ENCODE data around the gene ARID1B. TPM values are rescaled to one million over a fixed set of nuclear protein-coding genes. Genes with fewer than 3 reads are reported as not detected.

ARID1B gene
- total RNA-seq: 10 to 100 TPM; 66.7 to 67.3 TPM

DNA sequence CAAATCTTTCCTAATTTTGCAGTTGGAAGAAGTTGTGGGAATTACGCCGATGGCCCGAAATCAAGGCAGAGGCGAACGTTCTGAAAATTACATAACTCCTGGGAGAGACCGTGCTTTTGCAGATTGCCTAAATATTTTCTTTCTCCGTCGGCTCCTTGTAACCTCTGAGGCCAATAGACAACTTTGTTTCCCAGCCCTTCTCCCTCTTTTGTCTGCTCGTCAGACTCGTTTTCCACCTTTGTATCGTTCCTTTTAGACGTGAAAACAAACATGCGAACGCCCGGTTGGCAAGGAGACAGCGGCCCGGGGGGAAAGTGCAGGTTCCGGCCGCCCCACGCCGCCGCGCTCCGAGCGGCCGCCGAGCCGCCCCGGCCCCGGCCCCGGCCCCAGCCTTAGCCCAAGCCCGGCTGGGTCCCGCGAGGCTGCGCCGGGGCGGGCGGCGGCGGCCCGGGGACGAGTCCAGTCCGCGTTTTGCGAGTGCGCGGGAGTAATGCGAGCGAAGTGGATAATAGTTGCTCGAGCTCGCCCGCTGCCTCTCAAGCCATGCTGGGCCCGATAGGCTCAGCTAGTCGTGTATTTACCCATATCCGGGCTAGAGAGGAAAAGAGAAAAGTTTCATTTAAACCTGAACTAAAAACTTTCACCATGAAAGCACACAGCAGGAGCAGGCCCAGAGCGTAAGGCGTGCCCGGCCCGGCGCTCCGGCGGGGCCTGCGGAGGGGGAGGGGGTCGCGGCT, at the start of gene ARID1B:
ARID1B (plus strand) TSS at position 539 of the 737 bp plus-strand sequence. CDS start 303 bp downstream, outside the sequence.
- peak; percentile 30 for ATAC-seq (replicated peaks)
- H3K27me3 Mint-ChIP-seq: no peaks in the 10 kb centered on the region
- no peaks in the 10 kb centered on the region for H3K9me3 Mint-ChIP-seq
- peak within 1 kb of the TSS; percentile 92 for H3K4me3 Mint-ChIP-seq
- H3K4me1 Mint-ChIP-seq: peaks cover 6% of the 10 kb centered on the region
- H3K36me3 Mint-ChIP-seq (ENCODE audit: low read depth): peaks cover 30% of the 10 kb centered on the region
- H3K27ac Mint-ChIP-seq: peak within 1 kb of the TSS; percentile 94

DNA sequence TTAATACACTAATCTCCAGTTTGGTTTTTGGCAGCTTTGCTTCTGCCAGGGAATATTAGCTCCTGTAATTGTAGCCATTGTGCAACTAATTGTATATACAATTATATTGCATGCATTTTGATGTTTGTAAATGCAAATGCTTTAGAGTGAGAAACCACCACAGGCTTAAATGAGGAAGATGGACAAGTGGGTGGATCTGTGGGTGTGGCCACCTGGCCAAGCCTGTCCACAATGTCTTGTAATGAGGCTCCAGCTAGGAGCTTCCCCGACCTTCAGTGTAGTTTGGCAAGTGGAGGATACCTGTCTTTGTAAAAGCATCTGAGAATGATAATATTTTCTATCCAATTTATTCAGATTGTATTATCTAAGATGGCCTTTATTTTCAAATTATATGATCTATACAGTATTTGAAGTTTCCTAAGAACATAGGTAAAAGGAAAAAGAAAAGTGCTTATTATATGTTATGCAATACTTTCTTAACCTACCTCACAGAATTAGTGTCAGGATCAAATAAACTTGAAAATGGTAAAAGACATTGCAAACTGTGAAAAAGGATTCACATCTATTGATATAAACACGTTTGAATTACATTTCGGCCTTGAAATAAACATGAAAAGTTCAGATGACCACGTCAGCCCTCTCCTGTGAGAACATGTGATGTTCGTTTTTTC, 49.3 kb upstream of the ARID1B start:
- Mint-ChIP-seq H3K4me3 (no peak overlapping the region), H3K4me1 (no peaks in the 10 kb centered on the region), H3K9me3 (no peaks in the 10 kb centered on the region), H3K36me3 (ENCODE audit: low read depth) (no peaks in the 10 kb centered on the region), H3K27me3 (no peaks in the 10 kb centered on the region), H3K27ac (no peak overlapping the region)
- no peak for ATAC-seq (replicated peaks)

DNA sequence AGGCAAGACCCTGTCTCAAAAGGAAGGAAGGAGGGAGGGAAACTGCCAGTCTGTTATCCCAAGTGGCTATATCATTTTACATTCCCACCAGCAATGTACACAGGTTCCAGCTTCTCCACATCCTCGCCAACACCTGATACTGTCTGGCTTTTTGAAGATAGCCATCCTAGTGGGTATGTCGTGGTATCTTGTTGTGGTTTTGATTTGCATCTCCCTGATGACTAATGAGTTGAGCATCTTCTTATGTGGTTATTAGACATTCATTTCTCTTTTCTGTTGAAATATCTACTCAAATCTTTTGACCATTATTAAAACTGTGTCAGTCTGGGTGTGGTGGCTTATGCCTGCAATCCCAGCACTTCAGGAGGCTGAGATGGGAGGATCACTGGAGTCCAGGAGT, 47.9 kb upstream of the ARID1B start:
- Mint-ChIP-seq H3K36me3 (ENCODE audit: low read depth) (no peaks in the 10 kb centered on the region), H3K9me3 (no peaks in the 10 kb centered on the region), H3K4me3 (no peak overlapping the region), H3K27me3 (no peaks in the 10 kb centered on the region), H3K27ac (no peak overlapping the region), H3K4me1 (no peaks in the 10 kb centered on the region)
- peak; percentile 48 for ATAC-seq (replicated peaks)

DNA sequence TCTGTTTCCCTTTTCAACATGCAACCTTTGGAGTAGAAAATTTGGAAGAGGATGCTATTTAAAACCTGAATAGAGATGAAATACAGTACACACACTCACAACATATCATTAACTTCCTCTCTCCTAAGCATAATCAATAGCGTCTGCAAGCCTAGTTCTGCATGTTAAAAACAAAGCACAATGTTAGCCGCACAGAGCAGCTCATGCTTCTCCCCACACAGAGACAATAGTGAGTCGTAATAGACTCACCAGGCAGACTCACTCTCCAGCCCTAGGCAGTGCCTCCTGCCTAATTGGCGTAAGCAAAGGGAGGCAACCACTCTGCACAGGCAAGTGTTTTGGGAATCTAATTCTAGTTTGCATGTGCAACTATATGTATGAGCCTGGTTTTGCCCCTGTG, 45.8 kb upstream of the ARID1B start:
- Mint-ChIP-seq H3K27me3 (no peaks in the 10 kb centered on the region), H3K36me3 (ENCODE audit: low read depth) (no peaks in the 10 kb centered on the region), H3K4me1 (no peaks in the 10 kb centered on the region), H3K27ac (no peak overlapping the region), H3K9me3 (no peaks in the 10 kb centered on the region), H3K4me3 (no peak overlapping the region)
- peak; percentile 78 for ATAC-seq (replicated peaks)

DNA sequence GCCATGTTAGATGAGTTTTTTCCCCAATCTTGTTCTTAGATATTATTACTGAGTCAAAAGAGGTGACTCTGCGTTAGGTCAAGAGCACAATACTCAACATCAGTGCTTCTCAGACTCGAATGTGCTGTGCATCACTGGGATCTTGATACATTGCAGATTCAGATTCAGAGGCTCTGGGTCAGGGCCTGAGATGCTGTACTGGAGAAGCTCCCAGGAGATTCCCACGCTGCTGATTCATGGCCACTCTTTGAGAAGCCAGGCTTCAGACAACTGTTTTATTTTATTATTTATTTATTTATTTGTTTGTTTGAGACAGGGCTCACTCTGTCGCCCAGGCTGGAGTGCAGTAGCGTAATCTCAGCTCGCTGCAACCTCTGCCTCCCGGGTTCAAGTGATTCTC, 41.4 kb upstream of the ARID1B start:
- no peak overlapping the region for H3K27ac Mint-ChIP-seq
- H3K9me3 Mint-ChIP-seq: peaks cover 5% of the 10 kb centered on the region
- H3K4me1 Mint-ChIP-seq: no peaks in the 10 kb centered on the region
- ATAC-seq (replicated peaks): no peak
- H3K27me3 Mint-ChIP-seq: no peaks in the 10 kb centered on the region
- no peak overlapping the region for H3K4me3 Mint-ChIP-seq
- no peaks in the 10 kb centered on the region for H3K36me3 Mint-ChIP-seq (ENCODE audit: low read depth)

DNA sequence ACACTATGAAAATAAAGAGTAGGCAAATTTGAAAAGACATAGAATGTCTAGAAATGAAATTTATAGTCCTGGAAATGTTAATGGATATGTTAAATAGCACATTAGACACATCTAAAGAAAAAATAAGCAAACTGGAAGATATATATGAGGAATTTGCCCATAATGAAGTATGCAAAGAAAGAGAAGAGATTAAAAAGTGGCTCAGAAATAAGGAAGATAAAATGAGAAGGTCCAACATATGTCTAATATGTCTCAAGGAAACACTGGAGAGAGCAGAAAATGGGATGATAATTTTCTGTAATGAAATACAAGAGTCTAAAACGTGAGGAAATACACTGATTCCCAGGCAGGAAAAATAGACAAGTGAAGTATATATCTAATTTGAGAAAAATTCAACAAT, 36.6 kb upstream of the ARID1B start:
- H3K4me3 Mint-ChIP-seq: no peak overlapping the region
- no peaks in the 10 kb centered on the region for H3K27me3 Mint-ChIP-seq
- no peak overlapping the region for H3K27ac Mint-ChIP-seq
- no peak for ATAC-seq (replicated peaks)
- H3K9me3 Mint-ChIP-seq: peaks cover 5% of the 10 kb centered on the region
- no peaks in the 10 kb centered on the region for H3K4me1 Mint-ChIP-seq
- H3K36me3 Mint-ChIP-seq (ENCODE audit: low read depth): no peaks in the 10 kb centered on the region

DNA sequence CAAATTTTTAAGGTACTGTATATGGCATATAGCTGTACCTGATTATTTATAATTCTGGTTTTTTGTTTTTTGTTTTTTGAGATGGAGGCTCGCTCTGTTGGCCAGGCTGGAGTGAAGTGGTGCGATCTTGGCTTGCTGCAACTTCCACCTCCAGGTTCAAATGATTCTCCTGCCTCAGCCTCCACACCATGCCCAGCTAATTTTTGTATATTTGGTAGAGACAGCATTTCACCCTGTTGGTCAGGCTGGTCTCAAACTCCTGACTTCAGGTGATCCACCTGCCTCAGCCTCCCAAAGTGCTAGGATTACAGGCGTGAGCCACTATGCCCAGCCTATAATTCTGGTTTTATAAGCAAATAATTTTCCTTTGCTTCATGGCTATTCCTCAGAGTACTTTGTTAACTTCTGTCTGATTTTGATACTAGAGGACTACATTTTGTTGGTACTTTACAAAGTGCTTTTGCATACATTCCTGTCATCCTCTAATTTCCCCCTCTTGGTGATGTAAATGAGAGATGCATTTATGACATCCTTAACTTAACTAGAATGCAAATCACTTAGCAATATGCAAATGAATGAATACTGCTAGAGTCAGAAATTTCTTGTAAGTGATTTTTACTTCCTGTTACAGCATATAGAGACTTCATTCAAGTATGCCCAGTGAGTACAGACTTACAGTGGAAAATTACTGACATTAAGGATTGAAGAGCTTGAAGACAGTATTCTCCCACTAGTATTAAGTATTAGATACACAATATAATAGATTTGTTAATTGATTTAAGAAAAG, 35.7 kb upstream of the ARID1B start:
- H3K9me3 Mint-ChIP-seq: peaks cover 5% of the 10 kb centered on the region
- no peak overlapping the region for H3K4me3 Mint-ChIP-seq
- no peaks in the 10 kb centered on the region for H3K27me3 Mint-ChIP-seq
- ATAC-seq (replicated peaks): peak; percentile 93
- H3K36me3 Mint-ChIP-seq (ENCODE audit: low read depth): no peaks in the 10 kb centered on the region
- H3K27ac Mint-ChIP-seq: peak overlapping the region; percentile 51
- H3K4me1 Mint-ChIP-seq: no peaks in the 10 kb centered on the region

DNA sequence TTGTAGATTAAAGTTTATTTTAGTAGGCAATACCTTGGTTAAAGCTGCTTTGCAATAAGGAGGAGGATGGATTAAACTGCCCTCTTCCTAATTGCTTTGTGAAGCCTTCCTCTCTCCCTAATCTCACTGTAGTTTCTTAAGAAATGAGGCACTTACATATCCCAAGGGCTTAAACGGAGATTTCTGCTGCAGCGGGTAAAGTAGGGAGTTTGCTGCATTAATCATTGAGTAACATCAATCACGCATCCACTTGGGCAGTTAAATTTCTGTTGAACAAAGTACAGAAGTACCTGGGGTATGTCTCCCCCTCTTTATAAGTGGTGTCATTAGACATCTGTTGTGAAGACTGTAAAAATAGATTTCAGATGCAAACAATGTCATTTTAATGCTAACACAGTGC, 29.5 kb upstream of the ARID1B start:
- no peaks in the 10 kb centered on the region for H3K9me3 Mint-ChIP-seq
- no peaks in the 10 kb centered on the region for H3K4me1 Mint-ChIP-seq
- H3K4me3 Mint-ChIP-seq: no peak overlapping the region
- ATAC-seq (replicated peaks): no peak
- H3K36me3 Mint-ChIP-seq (ENCODE audit: low read depth): no peaks in the 10 kb centered on the region
- H3K27ac Mint-ChIP-seq: no peak overlapping the region
- H3K27me3 Mint-ChIP-seq: no peaks in the 10 kb centered on the region

DNA sequence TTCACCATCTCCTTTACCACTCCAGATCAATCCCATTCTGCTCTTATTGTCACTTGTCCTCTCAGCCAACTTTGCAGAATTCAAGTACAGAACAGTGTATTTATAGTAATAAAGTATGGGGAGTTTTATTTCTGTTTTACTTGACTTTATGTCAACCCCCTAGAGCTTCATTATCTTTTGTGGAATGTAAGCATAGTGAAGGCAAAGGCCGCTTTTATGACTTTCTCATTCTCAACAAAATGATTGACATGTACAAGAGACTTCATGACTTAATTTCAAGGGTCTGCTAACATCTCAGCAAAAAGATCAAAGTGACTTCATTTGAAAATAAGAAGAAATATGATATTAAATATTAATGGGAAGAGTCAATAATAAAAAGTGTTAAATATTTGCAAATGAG, 28.7 kb upstream of the ARID1B start:
- H3K9me3 Mint-ChIP-seq: no peaks in the 10 kb centered on the region
- H3K36me3 Mint-ChIP-seq (ENCODE audit: low read depth): no peaks in the 10 kb centered on the region
- H3K27ac Mint-ChIP-seq: no peak overlapping the region
- H3K27me3 Mint-ChIP-seq: no peaks in the 10 kb centered on the region
- H3K4me3 Mint-ChIP-seq: no peak overlapping the region
- no peak for ATAC-seq (replicated peaks)
- H3K4me1 Mint-ChIP-seq: no peaks in the 10 kb centered on the region

DNA sequence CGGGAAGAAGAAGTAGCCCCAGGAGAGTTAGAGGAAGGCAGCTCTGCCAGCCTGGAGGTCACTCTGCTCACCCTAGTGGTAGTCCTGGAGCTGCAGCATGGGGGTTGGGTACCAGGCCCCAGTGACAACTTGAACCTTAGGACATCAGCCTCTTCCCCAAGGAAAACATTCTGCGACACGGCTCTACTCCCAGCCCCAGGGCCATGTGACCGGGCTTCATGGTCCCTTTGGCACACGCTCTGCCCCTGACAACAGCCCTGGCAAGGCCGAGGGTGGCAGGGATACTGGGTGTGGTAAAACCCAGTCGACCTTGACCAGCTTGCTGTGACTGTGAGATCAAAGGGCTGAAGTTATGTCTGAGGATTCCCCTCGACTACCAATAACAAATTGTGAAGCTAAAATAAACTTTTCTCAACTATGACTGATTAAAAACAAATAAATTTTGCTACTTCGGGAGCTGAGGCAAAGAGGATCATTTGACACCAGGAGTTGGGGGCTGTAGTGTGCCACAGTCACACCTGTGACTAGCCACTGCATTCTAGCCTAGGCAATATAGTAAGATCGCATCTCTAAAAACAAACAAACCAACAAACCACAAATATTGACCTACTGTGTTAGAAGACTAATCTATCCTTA, 24.4 kb upstream of the ARID1B start:
- Mint-ChIP-seq H3K36me3 (ENCODE audit: low read depth) (no peaks in the 10 kb centered on the region), H3K4me3 (no peak overlapping the region), H3K4me1 (no peaks in the 10 kb centered on the region), H3K27me3 (no peaks in the 10 kb centered on the region), H3K9me3 (no peaks in the 10 kb centered on the region), H3K27ac (no peak overlapping the region)
- no peak for ATAC-seq (replicated peaks)

DNA sequence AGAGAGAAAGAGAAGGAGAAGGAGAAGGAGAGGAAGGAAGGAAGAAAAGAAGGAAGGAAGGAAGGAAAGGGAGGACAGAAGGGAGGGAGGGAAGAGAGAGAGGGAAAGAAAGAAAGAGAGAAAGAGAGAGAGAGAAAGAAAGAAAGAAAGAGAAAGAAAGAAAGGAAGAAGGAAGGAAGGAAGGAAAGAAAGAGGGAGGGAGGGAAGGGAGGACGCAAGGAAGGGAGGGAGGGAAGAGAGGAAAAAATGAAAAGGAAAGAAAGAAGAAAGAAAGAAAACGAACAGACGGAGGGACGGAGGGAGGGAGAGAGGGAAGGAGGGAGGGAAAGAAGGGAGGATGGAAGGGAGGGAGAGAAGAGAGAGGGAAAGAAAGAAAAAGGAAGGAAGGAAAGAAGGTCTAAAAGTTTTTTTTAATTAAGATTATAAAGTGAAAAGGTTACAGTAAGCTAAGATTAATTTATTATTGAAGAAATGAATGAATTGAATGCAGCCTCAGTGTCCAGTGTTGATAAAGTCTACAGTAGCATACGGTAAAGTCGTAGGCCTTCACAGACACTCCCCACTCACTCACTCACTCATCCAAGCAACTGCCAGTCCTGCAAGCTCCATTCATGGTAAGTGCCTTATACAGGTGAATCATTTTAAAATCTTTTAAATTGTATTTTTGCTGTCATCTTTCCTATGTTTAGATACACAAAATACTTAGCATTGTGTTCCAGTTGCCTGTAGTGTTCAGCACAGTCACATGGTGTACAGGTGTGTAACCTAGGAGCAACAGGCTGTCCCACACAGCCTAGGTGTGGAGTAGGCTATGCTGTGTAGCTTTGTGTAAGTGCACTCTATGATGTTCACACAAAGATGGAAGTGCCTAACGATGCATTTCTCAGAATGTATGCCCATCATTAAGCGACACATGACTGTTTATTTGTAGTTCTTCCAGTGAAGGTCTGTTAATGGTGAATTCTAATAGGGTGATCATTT, 20.3 kb upstream of the ARID1B start:
- Mint-ChIP-seq H3K36me3 (ENCODE audit: low read depth) (no peaks in the 10 kb centered on the region), H3K27ac (no peak overlapping the region), H3K4me1 (no peaks in the 10 kb centered on the region), H3K4me3 (no peak overlapping the region), H3K27me3 (peaks cover 3% of the 10 kb centered on the region), H3K9me3 (no peaks in the 10 kb centered on the region)
- ATAC-seq (replicated peaks): no peak

DNA sequence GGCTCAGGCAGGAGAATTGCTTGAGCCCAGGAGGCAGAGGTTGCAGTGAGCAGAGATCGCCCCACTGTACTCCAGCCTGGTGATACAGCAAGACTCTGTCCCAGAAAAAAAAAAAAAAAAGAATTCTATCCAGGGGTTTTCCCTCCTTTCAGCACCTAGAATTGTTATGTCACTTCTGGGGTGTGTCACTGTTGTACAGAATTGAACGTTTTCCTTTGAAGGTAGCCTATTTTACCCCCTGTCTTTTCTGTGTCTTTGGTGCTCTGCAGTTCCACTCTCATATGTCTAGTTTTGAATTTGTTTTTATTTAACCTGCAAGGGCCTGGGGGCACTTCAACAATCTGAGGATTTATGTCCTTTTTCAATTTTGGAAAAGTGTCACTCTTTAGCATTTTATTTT, 19.3 kb upstream of the ARID1B start:
- Mint-ChIP-seq H3K36me3 (ENCODE audit: low read depth) (no peaks in the 10 kb centered on the region), H3K4me3 (no peak overlapping the region), H3K4me1 (no peaks in the 10 kb centered on the region), H3K27me3 (peaks cover 3% of the 10 kb centered on the region), H3K27ac (no peak overlapping the region), H3K9me3 (no peaks in the 10 kb centered on the region)
- no peak for ATAC-seq (replicated peaks)

DNA sequence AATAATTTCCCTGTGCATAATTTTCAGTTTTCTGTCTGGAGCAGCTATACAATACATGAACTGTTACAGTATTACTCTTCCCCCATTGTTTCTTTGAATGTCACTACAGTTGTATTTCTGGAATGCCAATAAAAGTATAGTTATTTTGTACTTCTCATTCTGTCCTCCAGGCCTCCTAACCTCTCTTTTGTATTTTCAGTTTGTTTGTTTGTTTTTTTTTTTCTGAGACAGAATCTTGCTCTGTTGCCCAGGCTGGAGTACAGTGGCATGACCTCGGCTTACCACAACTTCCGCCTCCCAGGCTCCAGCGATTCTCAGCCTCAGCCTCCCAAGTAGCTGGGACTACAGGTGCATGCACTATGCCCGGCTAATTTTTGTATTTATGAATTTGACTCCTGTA, 16.8 kb upstream of the ARID1B start:
- ATAC-seq (replicated peaks): no peak
- Mint-ChIP-seq H3K27me3 (peaks cover 3% of the 10 kb centered on the region), H3K4me3 (no peak overlapping the region), H3K36me3 (ENCODE audit: low read depth) (no peaks in the 10 kb centered on the region), H3K4me1 (no peaks in the 10 kb centered on the region), H3K9me3 (no peaks in the 10 kb centered on the region), H3K27ac (no peak overlapping the region)

All from activated T-helper 17 cell treated with anti-CD3 and anti-CD28 coated beads, Interleukin-2, amount 50 U/mL, for 72 hours (primary cell).